Measurements from ENCODE around the gene KRTAP5-2.

GRCh38 chr11:1557904-1558774 is 40.0 kb downstream of the KRTAP5-2 start:
- TF ChIP-seq TAF1 (IDR thresholded peaks at IDR 0.05; ENCODE audit: borderline replicate concordance, insufficient read depth, low read length) (no peak), POLR2AphosphoS5 (IDR thresholded peaks at IDR 0.05; ENCODE audit: low read depth, low read length) (no peak)
